ENCODE results near the gene DGKA. TPM values are rescaled to one million over a fixed set of nuclear protein-coding genes. Genes with fewer than 3 reads are reported as not detected.
A peak's percentile ranks its signal among the peaks of the same experiment; 100 is the strongest.

Gene DGKA
- total RNA-seq, 1 donor from 2014 or later, result 108 TPM

DNA sequence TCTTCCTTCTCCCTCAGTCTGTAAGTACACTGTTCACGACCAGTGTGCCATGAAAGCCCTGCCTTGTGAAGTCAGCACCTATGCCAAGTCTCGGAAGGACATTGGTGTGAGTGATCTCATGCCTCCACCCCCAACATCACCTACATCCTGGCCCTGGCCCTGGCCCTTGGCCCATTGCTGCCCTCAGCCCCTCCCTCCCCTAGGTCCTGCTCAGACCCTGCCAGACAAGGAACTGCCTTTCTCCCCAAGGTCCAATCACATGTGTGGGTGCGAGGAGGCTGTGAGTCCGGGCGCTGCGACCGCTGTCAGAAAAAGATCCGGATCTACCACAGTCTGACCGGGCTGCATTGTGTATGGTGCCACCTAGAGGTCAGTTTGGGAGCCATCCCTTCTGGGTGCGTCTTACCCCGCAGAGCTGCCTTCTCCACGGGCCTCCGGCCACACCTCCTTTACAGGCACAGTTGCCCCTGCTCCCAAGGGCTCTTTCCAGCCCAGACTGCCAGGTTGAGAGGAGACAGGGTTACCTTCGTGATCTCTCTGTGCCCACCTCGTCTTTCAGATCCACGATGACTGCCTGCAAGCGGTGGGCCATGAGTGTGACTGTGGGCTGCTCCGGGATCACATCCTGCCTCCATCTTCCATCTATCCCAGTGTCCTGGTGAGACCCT lies 9.2 kb downstream of the DGKA start:
- DNase-seq (ENCODE audit: low read depth), result peak; percentile 56
- peak overlapping the region; percentile 59 for H3K4me2 ChIP-seq (ENCODE audit: low read length)

DNA sequence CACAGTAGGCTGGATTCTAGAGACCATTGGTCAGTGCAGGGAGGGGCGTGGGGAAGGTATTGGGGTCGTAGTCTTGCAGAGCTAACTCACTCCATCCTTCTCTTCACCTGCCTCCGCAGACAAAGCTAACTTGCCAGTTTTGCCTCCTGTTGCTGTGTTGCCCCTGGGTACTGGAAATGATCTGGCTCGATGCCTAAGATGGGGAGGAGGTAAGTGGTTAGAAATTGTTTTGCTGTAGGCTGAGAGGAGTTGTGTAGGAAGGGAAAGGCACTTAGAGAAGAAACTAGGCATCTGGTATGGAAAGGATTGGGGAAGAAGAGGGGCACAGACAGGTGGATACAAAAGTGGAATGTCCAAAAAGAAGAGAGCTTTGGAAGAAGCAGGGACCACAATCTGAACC lies 11.1 kb downstream of the DGKA start:
- H2AFZ ChIP-seq (ENCODE audit: low read depth, low read length), result no peak overlapping the region
- peak overlapping the region; percentile 28 for H3K4me3 Mint-ChIP-seq (ENCODE audit: unreplicated experiment)
- H4K20me1 ChIP-seq (ENCODE audit: insufficient read depth, low read length), result no peaks in the 10 kb centered on the region
- peaks cover 14% of the 10 kb centered on the region for H3K4me1 Mint-ChIP-seq (ENCODE audit: low read depth, unreplicated experiment)
- TF ChIP-seq, protein P1, sequence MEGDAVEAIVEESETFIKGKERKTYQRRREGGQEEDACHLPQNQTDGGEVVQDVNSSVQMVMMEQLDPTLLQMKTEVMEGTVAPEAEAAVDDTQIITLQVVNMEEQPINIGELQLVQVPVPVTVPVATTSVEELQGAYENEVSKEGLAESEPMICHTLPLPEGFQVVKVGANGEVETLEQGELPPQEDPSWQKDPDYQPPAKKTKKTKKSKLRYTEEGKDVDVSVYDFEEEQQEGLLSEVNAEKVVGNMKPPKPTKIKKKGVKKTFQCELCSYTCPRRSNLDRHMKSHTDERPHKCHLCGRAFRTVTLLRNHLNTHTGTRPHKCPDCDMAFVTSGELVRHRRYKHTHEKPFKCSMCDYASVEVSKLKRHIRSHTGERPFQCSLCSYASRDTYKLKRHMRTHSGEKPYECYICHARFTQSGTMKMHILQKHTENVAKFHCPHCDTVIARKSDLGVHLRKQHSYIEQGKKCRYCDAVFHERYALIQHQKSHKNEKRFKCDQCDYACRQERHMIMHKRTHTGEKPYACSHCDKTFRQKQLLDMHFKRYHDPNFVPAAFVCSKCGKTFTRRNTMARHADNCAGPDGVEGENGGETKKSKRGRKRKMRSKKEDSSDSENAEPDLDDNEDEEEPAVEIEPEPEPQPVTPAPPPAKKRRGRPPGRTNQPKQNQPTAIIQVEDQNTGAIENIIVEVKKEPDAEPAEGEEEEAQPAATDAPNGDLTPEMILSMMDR (IDR thresholded peaks at IDR 0.05; ENCODE audit: insufficient read depth, low read depth, low read length), result no peak
- TF ChIP-seq EZH2 (IDR thresholded peaks at IDR 0.05; ENCODE audit: insufficient read depth, low read length), result no peak
- no peak for DNase-seq (ENCODE audit: low read depth)
- H3K27ac ChIP-seq (ENCODE audit: low read depth, low read length), result no peak overlapping the region
- no peak overlapping the region for H3K4me2 ChIP-seq (ENCODE audit: low read length)
- H3K9me3 Mint-ChIP-seq (ENCODE audit: unreplicated experiment), result no peaks in the 10 kb centered on the region
- no peak overlapping the region for H3K9ac ChIP-seq (ENCODE audit: low read length)
- peaks cover 13% of the 10 kb centered on the region for H3K4me1 ChIP-seq (ENCODE audit: insufficient read depth, low read length)
- no peak for FAIRE-seq
- H3K4me3 ChIP-seq (ENCODE audit: insufficient read depth, low read depth, low read length), result no peak overlapping the region
- H3K27me3 Mint-ChIP-seq (ENCODE audit: low read depth, unreplicated experiment), result no peaks in the 10 kb centered on the region
- no peaks in the 10 kb centered on the region for H3K79me2 ChIP-seq (ENCODE audit: insufficient read depth, low read length)
- no peaks in the 10 kb centered on the region for H3K27me3 ChIP-seq (ENCODE audit: insufficient read depth, low read length)
- peaks cover 33% of the 10 kb centered on the region for H3K36me3 Mint-ChIP-seq (ENCODE audit: low read depth, unreplicated experiment)
- no peaks in the 10 kb centered on the region for H3K9me3 ChIP-seq (ENCODE audit: insufficient read depth, low read depth, low read length)
- peak overlapping the region; percentile 4 for H3K27ac Mint-ChIP-seq (ENCODE audit: unreplicated experiment)
- H3K36me3 ChIP-seq (ENCODE audit: insufficient read depth, low read length), result peaks cover 14% of the 10 kb centered on the region

More for the DNA sequence above, 9.2 kb downstream of the DGKA start:
- no peaks in the 10 kb centered on the region for H3K9me3 ChIP-seq (ENCODE audit: insufficient read depth, low read depth, low read length)
- Mint-ChIP-seq H3K27ac (ENCODE audit: unreplicated experiment) (peak overlapping the region; percentile 29), H3K4me3 (ENCODE audit: unreplicated experiment) (peak overlapping the region; percentile 48), H3K27me3 (ENCODE audit: low read depth, unreplicated experiment) (no peaks in the 10 kb centered on the region), H3K4me1 (ENCODE audit: low read depth, unreplicated experiment) (peaks cover 27% of the 10 kb centered on the region), H3K36me3 (ENCODE audit: low read depth, unreplicated experiment) (peaks cover 41% of the 10 kb centered on the region), H3K9me3 (ENCODE audit: unreplicated experiment) (no peaks in the 10 kb centered on the region)
- no peaks in the 10 kb centered on the region for H3K27me3 ChIP-seq (ENCODE audit: insufficient read depth, low read length)
- no peaks in the 10 kb centered on the region for H3K79me2 ChIP-seq (ENCODE audit: insufficient read depth, low read length)
- no peak for FAIRE-seq
- peaks cover 18% of the 10 kb centered on the region for H3K4me1 ChIP-seq (ENCODE audit: insufficient read depth, low read length)
- peaks cover 10% of the 10 kb centered on the region for H3K36me3 ChIP-seq (ENCODE audit: insufficient read depth, low read length)
- H2AFZ ChIP-seq (ENCODE audit: low read depth, low read length), result peak overlapping the region; percentile 67
- no peak overlapping the region for H3K27ac ChIP-seq (ENCODE audit: low read depth, low read length)
- TF ChIP-seq, protein P1 (IDR thresholded peaks at IDR 0.05; ENCODE audit: insufficient read depth, low read depth, low read length), result peak; percentile 86
- TF ChIP-seq EZH2 (IDR thresholded peaks at IDR 0.05; ENCODE audit: insufficient read depth, low read length), result no peak
- no peaks in the 10 kb centered on the region for H4K20me1 ChIP-seq (ENCODE audit: insufficient read depth, low read length)
- H3K9ac ChIP-seq (ENCODE audit: low read length), result peak overlapping the region; percentile 42
- no peak overlapping the region for H3K4me3 ChIP-seq (ENCODE audit: insufficient read depth, low read depth, low read length)

DNA sequence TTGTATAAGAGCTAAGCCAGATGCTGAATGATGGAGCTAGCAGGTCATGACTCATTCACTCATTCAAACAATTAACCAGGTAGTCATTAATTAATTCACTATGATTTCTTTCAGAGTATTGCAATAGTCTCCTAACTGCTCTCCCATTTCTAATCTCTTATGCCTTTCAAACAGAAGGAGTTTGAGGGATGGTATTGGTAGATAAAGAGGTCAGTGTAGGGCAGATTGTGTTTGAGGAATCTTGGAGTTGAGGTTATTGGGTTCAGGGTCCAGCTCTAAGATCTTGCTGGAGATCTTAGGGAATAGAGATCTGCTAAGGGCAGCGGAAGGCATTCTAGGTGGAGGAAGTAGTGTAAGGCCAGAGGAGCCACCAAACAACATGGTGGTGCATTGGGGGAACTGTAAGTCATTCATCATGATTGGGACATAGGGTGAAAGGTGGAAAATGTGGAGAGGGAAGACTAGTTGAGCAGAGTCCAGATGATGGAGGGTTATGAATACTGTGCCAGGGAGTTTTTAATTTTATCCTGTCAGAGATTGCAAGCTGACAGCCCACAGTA lies 11.7 kb downstream of the DGKA start:
- peaks cover 14% of the 10 kb centered on the region for H3K36me3 ChIP-seq (ENCODE audit: insufficient read depth, low read length)
- no peaks in the 10 kb centered on the region for H4K20me1 ChIP-seq (ENCODE audit: insufficient read depth, low read length)
- DNase-seq (ENCODE audit: low read depth), result no peak
- H3K27me3 Mint-ChIP-seq (ENCODE audit: low read depth, unreplicated experiment), result no peaks in the 10 kb centered on the region
- no peak for FAIRE-seq
- H2AFZ ChIP-seq (ENCODE audit: low read depth, low read length), result no peak overlapping the region
- peaks cover 10% of the 10 kb centered on the region for H3K4me1 Mint-ChIP-seq (ENCODE audit: low read depth, unreplicated experiment)
- no peaks in the 10 kb centered on the region for H3K27me3 ChIP-seq (ENCODE audit: insufficient read depth, low read length)
- no peak overlapping the region for H3K27ac Mint-ChIP-seq (ENCODE audit: unreplicated experiment)
- no peak for TF ChIP-seq EZH2 (IDR thresholded peaks at IDR 0.05; ENCODE audit: insufficient read depth, low read length)
- TF ChIP-seq, protein P1 (IDR thresholded peaks at IDR 0.05; ENCODE audit: insufficient read depth, low read depth, low read length), result no peak
- H3K9me3 ChIP-seq (ENCODE audit: insufficient read depth, low read depth, low read length), result no peaks in the 10 kb centered on the region
- no peak overlapping the region for H3K4me3 Mint-ChIP-seq (ENCODE audit: unreplicated experiment)
- H3K79me2 ChIP-seq (ENCODE audit: insufficient read depth, low read length), result no peaks in the 10 kb centered on the region
- H3K27ac ChIP-seq (ENCODE audit: low read depth, low read length), result no peak overlapping the region
- H3K4me1 ChIP-seq (ENCODE audit: insufficient read depth, low read length), result peaks cover 13% of the 10 kb centered on the region
- no peak overlapping the region for H3K4me3 ChIP-seq (ENCODE audit: insufficient read depth, low read depth, low read length)
- H3K4me2 ChIP-seq (ENCODE audit: low read length), result no peak overlapping the region
- H3K9ac ChIP-seq (ENCODE audit: low read length), result no peak overlapping the region
- peaks cover 35% of the 10 kb centered on the region for H3K36me3 Mint-ChIP-seq (ENCODE audit: low read depth, unreplicated experiment)
- no peaks in the 10 kb centered on the region for H3K9me3 Mint-ChIP-seq (ENCODE audit: unreplicated experiment)
